ENCODE results near the gene CA11.
"Not testable (repeated sequence)": the region's sequence is repeated elsewhere in the genome, so short reads cannot be mapped to it uniquely, and the experiment has no call there.

The CA11 gene

GRCh38 chr19:48646001-48646721 lies at the start of gene CA11:
Gene CA11, minus strand, starts transcription at chr19:48646187. Its CDS starts 555 bp downstream, at chr19:48645632.
- Histone ChIP-seq H3K4me3 (peak within 1 kb of the TSS; percentile 40), H3K27me3 (ENCODE audit: low read depth) (no peaks in the 10 kb centered on the region), H3K36me3 (replicated peaks) (no peaks in the 10 kb centered on the region), H3K9me3 (no peaks in the 10 kb centered on the region), H3K4me1 (peaks cover 15% of the 10 kb centered on the region)
- in situ Hi-C loops (cut with MboI; ENCODE audit: low sequenced_read_pairs) = loop anchor here (5.0 to 10.0 kb wide), 2 partner anchors 191 to 319 kb away; partner anchors contain the start of genes FTL and HSD17B14
- peak; percentile 88 to 97 for DNase-seq (ENCODE audit: low spot score in 2 of 2)

GRCh38 chr19:48693629-48694028 lies 47.6 kb upstream of the CA11 start:
- H3K27me3 ChIP-seq (ENCODE audit: low read depth); H3K4me1 ChIP-seq; H3K9me3 ChIP-seq; H3K36me3 ChIP-seq (replicated peaks); H3K4me3 ChIP-seq; in situ Hi-C loops (cut with MboI; ENCODE audit: low sequenced_read_pairs); DNase-seq (ENCODE audit: low spot score in 2 of 2): not testable (repeated sequence)

- no peak for DNase-seq (ENCODE audit: low spot score in 2 of 2)
- peaks cover 12% of the 10 kb centered on the region for H3K4me1 ChIP-seq
- H3K36me3 ChIP-seq (replicated peaks) = no peaks in the 10 kb centered on the region
- H3K9me3 ChIP-seq = no peaks in the 10 kb centered on the region
- H3K27me3 ChIP-seq (ENCODE audit: low read depth) = no peaks in the 10 kb centered on the region
- H3K4me3 ChIP-seq = no peak overlapping the region
- in situ Hi-C loops (cut with MboI; ENCODE audit: low sequenced_read_pairs) = no loop called here
These were observed 43.5 kb upstream of the CA11 start for GRCh38 chr19:48689449-48689848.

- in situ Hi-C loops (cut with MboI; ENCODE audit: low sequenced_read_pairs) = no loop called here
- Histone ChIP-seq H3K27me3 (ENCODE audit: low read depth) (no peaks in the 10 kb centered on the region), H3K36me3 (replicated peaks) (no peaks in the 10 kb centered on the region), H3K9me3 (no peaks in the 10 kb centered on the region), H3K4me3 (no peak overlapping the region), H3K4me1 (peaks cover 15% of the 10 kb centered on the region)
- DNase-seq (ENCODE audit: low spot score in 2 of 2) = no peak
These were observed 41.8 kb upstream of the CA11 start for GRCh38 chr19:48687776-48688175.

- DNase-seq (ENCODE audit: low spot score in 2 of 2); H3K9me3 ChIP-seq; in situ Hi-C loops (cut with MboI; ENCODE audit: low sequenced_read_pairs); H3K27me3 ChIP-seq (ENCODE audit: low read depth); H3K4me3 ChIP-seq; H3K36me3 ChIP-seq (replicated peaks): not testable (repeated sequence)
- peaks cover 15% of the 10 kb centered on the region for H3K4me1 ChIP-seq
These were observed 40.6 kb upstream of the CA11 start for GRCh38 chr19:48686637-48687036.

- peaks cover 15% of the 10 kb centered on the region for H3K4me1 ChIP-seq
- no peak for DNase-seq (ENCODE audit: low spot score in 2 of 2)
These were observed 40.1 kb upstream of the CA11 start for GRCh38 chr19:48686088-48686487.

GRCh38 chr19:48685583-48685982 lies 39.6 kb upstream of the CA11 start:
- no peak overlapping the region for H3K4me3 ChIP-seq
- in situ Hi-C loops (cut with MboI; ENCODE audit: low sequenced_read_pairs) = no loop called here

More at GRCh38 chr19:48686088-48686487, 40.1 kb upstream of the CA11 start:
- Histone ChIP-seq H3K9me3 (no peaks in the 10 kb centered on the region), H3K27me3 (ENCODE audit: low read depth) (no peaks in the 10 kb centered on the region), H3K36me3 (replicated peaks) (no peaks in the 10 kb centered on the region), H3K4me3 (no peak overlapping the region)
- in situ Hi-C loops (cut with MboI; ENCODE audit: low sequenced_read_pairs) = no loop called here

GRCh38 chr19:48683349-48683748 lies 37.4 kb upstream of the CA11 start:
- Histone ChIP-seq H3K4me1 (peaks cover 15% of the 10 kb centered on the region), H3K4me3 (no peak overlapping the region)

More at GRCh38 chr19:48685583-48685982, 39.6 kb upstream of the CA11 start:
- peaks cover 15% of the 10 kb centered on the region for H3K4me1 ChIP-seq
- H3K36me3 ChIP-seq (replicated peaks) = no peaks in the 10 kb centered on the region
- H3K27me3 ChIP-seq (ENCODE audit: low read depth) = no peaks in the 10 kb centered on the region
- peak; percentile 19 to 34 for DNase-seq (ENCODE audit: low spot score in 2 of 2)
- no peaks in the 10 kb centered on the region for H3K9me3 ChIP-seq

GRCh38 chr19:48681127-48681470 lies 35.1 kb upstream of the CA11 start:
- no peak for DNase-seq (ENCODE audit: low spot score in 2 of 2)
- Histone ChIP-seq H3K9me3 (no peaks in the 10 kb centered on the region), H3K4me1 (peaks cover 15% of the 10 kb centered on the region)

More at GRCh38 chr19:48683349-48683748, 37.4 kb upstream of the CA11 start:
- no peak for DNase-seq (ENCODE audit: low spot score in 2 of 2)
- H3K27me3 ChIP-seq (ENCODE audit: low read depth) = no peaks in the 10 kb centered on the region
- H3K36me3 ChIP-seq (replicated peaks) = no peaks in the 10 kb centered on the region
- in situ Hi-C loops (cut with MboI; ENCODE audit: low sequenced_read_pairs) = no loop called here
- no peaks in the 10 kb centered on the region for H3K9me3 ChIP-seq

GRCh38 chr19:48680436-48681126 lies 34.6 kb upstream of the CA11 start:
- no peak for DNase-seq (ENCODE audit: low spot score in 2 of 2)
- Histone ChIP-seq H3K27me3 (ENCODE audit: low read depth) (no peaks in the 10 kb centered on the region), H3K9me3 (no peaks in the 10 kb centered on the region), H3K4me1 (peaks cover 14% of the 10 kb centered on the region), H3K4me3 (no peak overlapping the region), H3K36me3 (replicated peaks) (no peaks in the 10 kb centered on the region)
- in situ Hi-C loops (cut with MboI; ENCODE audit: low sequenced_read_pairs) = no loop called here

More at GRCh38 chr19:48681127-48681470, 35.1 kb upstream of the CA11 start:
- Histone ChIP-seq H3K27me3 (ENCODE audit: low read depth) (no peaks in the 10 kb centered on the region), H3K36me3 (replicated peaks) (no peaks in the 10 kb centered on the region), H3K4me3 (no peak overlapping the region)
- in situ Hi-C loops (cut with MboI; ENCODE audit: low sequenced_read_pairs) = no loop called here

- in situ Hi-C loops (cut with MboI; ENCODE audit: low sequenced_read_pairs); H3K4me3 ChIP-seq; H3K27me3 ChIP-seq (ENCODE audit: low read depth); DNase-seq (ENCODE audit: low spot score in 2 of 2); H3K36me3 ChIP-seq (replicated peaks); H3K9me3 ChIP-seq; H3K4me1 ChIP-seq: not testable (repeated sequence)
These were observed 34.0 kb upstream of the CA11 start for GRCh38 chr19:48680006-48680405.

GRCh38 chr19:48678201-48678600 lies 32.2 kb upstream of the CA11 start:
- Histone ChIP-seq H3K4me3 (no peak overlapping the region), H3K27me3 (ENCODE audit: low read depth) (no peaks in the 10 kb centered on the region), H3K4me1 (peaks cover 2% of the 10 kb centered on the region; the same call in 1 of the 2 replicates), H3K36me3 (replicated peaks) (no peaks in the 10 kb centered on the region), H3K9me3 (no peaks in the 10 kb centered on the region)
- DNase-seq (ENCODE audit: low spot score in 2 of 2) = no peak
- in situ Hi-C loops (cut with MboI; ENCODE audit: low sequenced_read_pairs) = no loop called here

GRCh38 chr19:48676887-48677286 lies 30.9 kb upstream of the CA11 start:
- H3K4me3 ChIP-seq = no peak overlapping the region
- no peaks in the 10 kb centered on the region for H3K36me3 ChIP-seq (replicated peaks)
- no peaks in the 10 kb centered on the region for H3K9me3 ChIP-seq
- no peak for DNase-seq (ENCODE audit: low spot score in 2 of 2)
- in situ Hi-C loops (cut with MboI; ENCODE audit: low sequenced_read_pairs) = no loop called here
- peaks cover 2% of the 10 kb centered on the region; the same call in 1 of the 2 replicates for H3K4me1 ChIP-seq
- no peaks in the 10 kb centered on the region for H3K27me3 ChIP-seq (ENCODE audit: low read depth)

GRCh38 chr19:48676487-48676886 lies 30.5 kb upstream of the CA11 start:
- no peak overlapping the region for H3K4me3 ChIP-seq
- no peaks in the 10 kb centered on the region for H3K9me3 ChIP-seq
- H3K27me3 ChIP-seq (ENCODE audit: low read depth) = no peaks in the 10 kb centered on the region
- no peak for DNase-seq (ENCODE audit: low spot score in 2 of 2)
- H3K36me3 ChIP-seq (replicated peaks) = no peaks in the 10 kb centered on the region
- in situ Hi-C loops (cut with MboI; ENCODE audit: low sequenced_read_pairs) = no loop called here
- peaks cover 2% of the 10 kb centered on the region; the same call in 1 of the 2 replicates for H3K4me1 ChIP-seq
